Activated CD8-positive, alpha-beta memory T cell treated with anti-CD3 and anti-CD28 coated beads, Interleukin-2, amount 10 ng/mL, durations not matched to agents 7 days and 5 days (primary cell): ENCODE results near the gene MFAP4. TPM values are rescaled to one million over a fixed set of nuclear protein-coding genes. Genes with fewer than 3 reads are reported as not detected.
A peak's percentile ranks its signal among the peaks of the same experiment; 100 is the strongest.

Experiments
- ATAC-seq: fragments of 150-1000 bp; cut with Tn5 transposase; one replicate; pipeline ENCODE4 v1.10.0; 2021; ENCODE audit warnings: moderate library complexity
- CTCF ChIA-PET: fragments of 350-600 bp; sonication (Branson Sonifier 250); formaldehyde crosslinking; loops from one replicate; lab custom pipeline; 2021; ENCODE audit warnings: antibody characterized with exemption; lab: Charles Lee
- DNase-seq: peaks from one replicate; pipeline ENCODE4 v3.0.0-alpha.2; 2020
- H3K27ac Mint-ChIP-seq: one replicate; pipeline ENCODE4 v1.8.0; 2021; ENCODE audit warnings: mild to moderate bottlenecking, mixed read lengths
- H3K27me3 Mint-ChIP-seq: one replicate; pipeline ENCODE4 v1.8.0; 2021; ENCODE audit warnings: mixed read lengths
- H3K36me3 Mint-ChIP-seq: one replicate; pipeline ENCODE4 v1.8.0; 2021; ENCODE audit warnings: mild to moderate bottlenecking, mixed read lengths
- H3K4me1 Mint-ChIP-seq: one replicate; pipeline ENCODE4 v1.8.0; 2021; ENCODE audit warnings: mixed read lengths
- H3K4me3 Mint-ChIP-seq: one replicate; pipeline ENCODE4 v1.8.0; 2021; ENCODE audit warnings: mild to moderate bottlenecking, moderate library complexity, mixed read lengths
- H3K9me3 Mint-ChIP-seq: one replicate; pipeline ENCODE4 v1.8.0; 2022; ENCODE audit warnings: low read depth, mixed read lengths
- total RNA-seq, 2 experiments: library from RNA; stranded (reverse); gene quantifications; one replicate each; pipeline ENCODE4 v1.2.3, GENCODE V29; 2021

The MFAP4 gene
- total RNA-seq, 2 experiments from 2014 or later: not detected

GRCh38 chr17:19343671-19344151 lies 43.3 kb downstream of the MFAP4 start:
- CTCF ChIA-PET: interaction anchor here (1.5 kb wide), 1 partner anchor 10 kb away, joined by 3 read pairs; no protein-coding TSS in a partner anchor
- no peaks in the 10 kb centered on the region for H3K9me3 Mint-ChIP-seq
- ATAC-seq: no peak
- no peaks in the 10 kb centered on the region for H3K36me3 Mint-ChIP-seq
- DNase-seq: no peak
- H3K27ac Mint-ChIP-seq: no peak overlapping the region
- H3K4me1 Mint-ChIP-seq: no peaks in the 10 kb centered on the region
- no peak overlapping the region for H3K4me3 Mint-ChIP-seq
- H3K27me3 Mint-ChIP-seq: peaks cover 2% of the 10 kb centered on the region

GRCh38 chr17:19343256-19343630 lies 43.7 kb downstream of the MFAP4 start:
- Mint-ChIP-seq H3K9me3 (no peaks in the 10 kb centered on the region), H3K4me1 (no peaks in the 10 kb centered on the region), H3K27ac (no peak overlapping the region), H3K27me3 (peaks cover 2% of the 10 kb centered on the region), H3K36me3 (no peaks in the 10 kb centered on the region), H3K4me3 (no peak overlapping the region)
- DNase-seq (no peak), ATAC-seq (no peak)
- CTCF ChIA-PET: no interaction called here

- H3K27me3 Mint-ChIP-seq: peaks cover 2% of the 10 kb centered on the region
- ATAC-seq (no peak), DNase-seq (no peak)
- no peak overlapping the region for H3K27ac Mint-ChIP-seq
- CTCF ChIA-PET: no interaction called here
- H3K4me1 Mint-ChIP-seq: no peaks in the 10 kb centered on the region
- H3K9me3 Mint-ChIP-seq: no peaks in the 10 kb centered on the region
- no peaks in the 10 kb centered on the region for H3K36me3 Mint-ChIP-seq
- no peak overlapping the region for H3K4me3 Mint-ChIP-seq
Measured at GRCh38 chr17:19342611-19343255, 44.3 kb downstream of the MFAP4 start.

GRCh38 chr17:19341641-19342610 lies 45.1 kb downstream of the MFAP4 start:
- ATAC-seq: no peak

GRCh38 chr17:19341211-19341631 lies 45.8 kb downstream of the MFAP4 start:
- no peaks in the 10 kb centered on the region for H3K36me3 Mint-ChIP-seq
- peaks cover 2% of the 10 kb centered on the region for H3K27me3 Mint-ChIP-seq
- no peaks in the 10 kb centered on the region for H3K9me3 Mint-ChIP-seq
- DNase-seq (no peak), ATAC-seq (no peak)
- H3K4me1 Mint-ChIP-seq: no peaks in the 10 kb centered on the region
- no peak overlapping the region for H3K4me3 Mint-ChIP-seq
- CTCF ChIA-PET: no interaction called here
- no peak overlapping the region for H3K27ac Mint-ChIP-seq

More at GRCh38 chr17:19341641-19342610, 45.1 kb downstream of the MFAP4 start:
- Mint-ChIP-seq H3K27me3 (peaks cover 2% of the 10 kb centered on the region), H3K4me1 (no peaks in the 10 kb centered on the region), H3K9me3 (no peaks in the 10 kb centered on the region), H3K36me3 (no peaks in the 10 kb centered on the region), H3K4me3 (no peak overlapping the region), H3K27ac (no peak overlapping the region)
- no peak for DNase-seq
- CTCF ChIA-PET: no interaction called here

GRCh38 chr17:19339341-19339815 lies 47.6 kb downstream of the MFAP4 start:
- Mint-ChIP-seq H3K27ac (no peak overlapping the region), H3K4me3 (no peak overlapping the region), H3K36me3 (no peaks in the 10 kb centered on the region), H3K9me3 (no peaks in the 10 kb centered on the region), H3K4me1 (no peaks in the 10 kb centered on the region), H3K27me3 (peaks cover 2% of the 10 kb centered on the region)
- DNase-seq: no peak
- no peak for ATAC-seq
- CTCF ChIA-PET: interaction anchor here (0.9 to 1.2 kb wide), 3 partner anchors 41 to 405 kb away, joined by 3 read pairs; no protein-coding TSS in a partner anchor

- H3K27ac Mint-ChIP-seq: no peak overlapping the region
- no peak overlapping the region for H3K4me3 Mint-ChIP-seq
- CTCF ChIA-PET: interaction anchor here (0.6 to 1.5 kb wide), 8 partner anchors 12 to 109 kb away, joined by 3 to 6 read pairs (median 4); no protein-coding TSS in a partner anchor
- H3K27me3 Mint-ChIP-seq: peaks cover 2% of the 10 kb centered on the region
- DNase-seq (peak; percentile 76), ATAC-seq (peak; percentile 85)
- no peaks in the 10 kb centered on the region for H3K4me1 Mint-ChIP-seq
- no peaks in the 10 kb centered on the region for H3K36me3 Mint-ChIP-seq
- H3K9me3 Mint-ChIP-seq: no peaks in the 10 kb centered on the region
Measured at GRCh38 chr17:19338031-19338990, 48.7 kb downstream of the MFAP4 start.

GRCh38 chr17:19337712-19338023 lies 49.3 kb downstream of the MFAP4 start:
- no peaks in the 10 kb centered on the region for H3K9me3 Mint-ChIP-seq
- H3K36me3 Mint-ChIP-seq: no peaks in the 10 kb centered on the region
- H3K27me3 Mint-ChIP-seq: peaks cover 2% of the 10 kb centered on the region
- H3K4me1 Mint-ChIP-seq: peaks cover 2% of the 10 kb centered on the region
- no peak overlapping the region for H3K27ac Mint-ChIP-seq
- no peak overlapping the region for H3K4me3 Mint-ChIP-seq
- CTCF ChIA-PET: interaction anchor here (0.8 to 1.5 kb wide), 3 partner anchors 13 to 32 kb away, joined by 4 to 6 read pairs (median 5); no protein-coding TSS in a partner anchor
- ATAC-seq: no peak
- no peak for DNase-seq

GRCh38 chr17:19336938-19337711 lies 49.9 kb downstream of the MFAP4 start:
- H3K4me1 Mint-ChIP-seq: peaks cover 5% of the 10 kb centered on the region
- H3K36me3 Mint-ChIP-seq: no peaks in the 10 kb centered on the region
- no peak overlapping the region for H3K4me3 Mint-ChIP-seq
- ATAC-seq (no peak), DNase-seq (no peak)
- peaks cover 2% of the 10 kb centered on the region for H3K27me3 Mint-ChIP-seq
- no peak overlapping the region for H3K27ac Mint-ChIP-seq
- CTCF ChIA-PET: interaction anchor here (1.3 kb wide), 1 partner anchor 20 kb away, joined by 6 read pairs; no protein-coding TSS in a partner anchor
- H3K9me3 Mint-ChIP-seq: no peaks in the 10 kb centered on the region

GRCh38 chr17:19335951-19336631 lies 50.9 kb downstream of the MFAP4 start:
- Mint-ChIP-seq H3K9me3 (no peaks in the 10 kb centered on the region), H3K36me3 (no peaks in the 10 kb centered on the region), H3K4me1 (peaks cover 5% of the 10 kb centered on the region), H3K27ac (no peak overlapping the region), H3K27me3 (no peaks in the 10 kb centered on the region), H3K4me3 (no peak overlapping the region)
- no peak for ATAC-seq
- no peak for DNase-seq
- CTCF ChIA-PET: no interaction called here

- CTCF ChIA-PET: no interaction called here
- no peaks in the 10 kb centered on the region for H3K9me3 Mint-ChIP-seq
Measured at GRCh38 chr17:19334331-19334730, 52.7 kb downstream of the MFAP4 start.

More at GRCh38 chr17:19334331-19334730, 52.7 kb downstream of the MFAP4 start:
- ATAC-seq (no peak), DNase-seq (no peak)
- Mint-ChIP-seq H3K36me3 (no peaks in the 10 kb centered on the region), H3K4me3 (no peak overlapping the region), H3K27me3 (no peaks in the 10 kb centered on the region), H3K4me1 (peaks cover 5% of the 10 kb centered on the region), H3K27ac (no peak overlapping the region)
